HEK293 (cell line): ENCODE results near the gene CFAP20.
"Not testable (repeated sequence)": the region's sequence is repeated elsewhere in the genome, so short reads cannot be mapped to it uniquely, and the experiment has no call there.

Experiments used
- CTCF ChIA-PET: fragments of 350-600 bp; formaldehyde crosslinking; extraction: SDS; loops from one replicate; lab custom pipeline; 2021; ENCODE audit warnings: antibody characterized with exemption; lab: Yijun Ruan, JAX
- POLR2A ChIA-PET: fragments of 300-600 bp; formaldehyde crosslinking; extraction: SDS; loops from one replicate; lab custom pipeline; 2020; ENCODE audit warnings: antibody characterized with exemption, inconsistent platforms; lab: Yijun Ruan, JAX
- H3K27ac ChIP-seq: fragments of 200-500 bp; sonication (Bioruptor generic); 2 replicates; pipeline ENCODE4 v1.5.1; 2014; ENCODE audit warnings: low read depth, low read length, control low read depth, inconsistent platforms; ENCODE audit errors: extremely low read depth
- H3K36me3 ChIP-seq, 2 experiments: fragments of 200-500 bp in 1 of 2; sonication (Bioruptor generic) in 1 of 2; 1 replicate in 1 of 2; 2 replicates in 1 of 2; pipeline ENCODE4 v1.5.1; 2014 to 2017; ENCODE audit warnings: inconsistent platforms in 2 of 2, low read length in 2 of 2; ENCODE audit not compliant: control insufficient read depth in 2 of 2, insufficient read depth in 1 of 2
- H3K4me1 ChIP-seq: fragments of 200-500 bp; sonication (Bioruptor generic); 2 replicates; pipeline ENCODE4 v1.5.1; 2014; ENCODE audit warnings: mild to moderate bottlenecking, low read length, inconsistent platforms; ENCODE audit not compliant: control insufficient read depth, insufficient read depth
- H3K4me3 ChIP-seq: 2 replicates; pipeline ENCODE4 v1.5.1; 2011; ENCODE audit warnings: low read depth, mild to moderate bottlenecking, control low read depth, low read length, moderate library complexity
- H3K9me3 ChIP-seq: fragments of 200-500 bp; sonication (Bioruptor generic); 2 replicates; pipeline ENCODE4 v1.5.1; 2014; ENCODE audit warnings: low read depth, low read length, inconsistent platforms; ENCODE audit not compliant: control insufficient read depth, insufficient read depth
- EGR2 ChIP-seq: fragments of 450-650 bp; formaldehyde crosslinking; IDR thresholded peaks from 2 replicates; pipeline ENCODE4 v1.5.1; 2016; ENCODE audit warnings: low read depth, missing biosample characterization, missing genetic modification characterization
- GLIS1 ChIP-seq: fragments of 450-650 bp; formaldehyde crosslinking; IDR thresholded peaks from 2 replicates; pipeline ENCODE4 v1.5.1; 2016; ENCODE audit warnings: missing biosample characterization, missing genetic modification characterization
- KLF1 ChIP-seq: fragments of 450-650 bp; formaldehyde crosslinking; IDR thresholded peaks from 2 replicates; pipeline ENCODE4 v1.5.1; 2016; ENCODE audit warnings: missing biosample characterization, missing genetic modification characterization
- PATZ1 ChIP-seq: fragments of 450-650 bp; formaldehyde crosslinking; IDR thresholded peaks from 2 replicates; pipeline ENCODE4 v1.5.1; 2016; ENCODE audit warnings: missing biosample characterization, missing genetic modification characterization
- PBX3 ChIP-seq: sonication (generic); formaldehyde crosslinking; IDR thresholded peaks from 2 replicates; pipeline ENCODE4 v1.8.1; 2022; ENCODE audit warnings: mild to moderate bottlenecking, moderate library complexity, missing genetic modification reagents
- PRDM4 ChIP-seq: fragments of 450-650 bp; formaldehyde crosslinking; IDR thresholded peaks from 2 replicates; pipeline ENCODE4 v1.5.1; 2017; ENCODE audit warnings: missing biosample characterization, missing genetic modification characterization
- SP3 ChIP-seq: fragments of 450-650 bp; formaldehyde crosslinking; IDR thresholded peaks from 2 replicates; pipeline ENCODE4 v1.5.1; 2016; ENCODE audit warnings: missing biosample characterization, missing genetic modification characterization
- ZBTB17 ChIP-seq: fragments of 450-650 bp; formaldehyde crosslinking; IDR thresholded peaks from 2 replicates; pipeline ENCODE4 v1.5.1; 2016; ENCODE audit warnings: missing biosample characterization, missing genetic modification characterization
- ZBTB44 ChIP-seq: fragments of 450-650 bp; IDR thresholded peaks from 2 replicates; pipeline ENCODE4 v1.5.1; 2018; ENCODE audit warnings: missing biosample characterization, mild to moderate bottlenecking, missing genetic modification characterization
- ZFHX2 ChIP-seq: fragments of 450-650 bp; formaldehyde crosslinking; conservative IDR thresholded peaks from 2 replicates; pipeline ENCODE4 v1.5.1; 2016; ENCODE audit warnings: missing biosample characterization, missing genetic modification characterization
- ZNF121 ChIP-seq: fragments of 450-650 bp; formaldehyde crosslinking; IDR thresholded peaks from 2 replicates; pipeline ENCODE4 v1.5.1; 2016; ENCODE audit warnings: missing biosample characterization, missing genetic modification characterization
- ZNF157 ChIP-seq: fragments of 450-650 bp; formaldehyde crosslinking; IDR thresholded peaks from 2 replicates; pipeline ENCODE4 v1.5.1; 2016; ENCODE audit warnings: missing biosample characterization, missing genetic modification characterization
- ZNF2 ChIP-seq: fragments of 450-650 bp; formaldehyde crosslinking; IDR thresholded peaks from 2 replicates; pipeline ENCODE4 v1.5.1; 2016; ENCODE audit warnings: missing biosample characterization, missing genetic modification characterization
- ZNF239 ChIP-seq: fragments of 450-650 bp; formaldehyde crosslinking; IDR thresholded peaks from 2 replicates; pipeline ENCODE4 v1.5.1; 2016; ENCODE audit warnings: missing biosample characterization, missing genetic modification characterization
- ZNF335 ChIP-seq: fragments of 450-650 bp; formaldehyde crosslinking; conservative IDR thresholded peaks from 2 replicates; pipeline ENCODE4 v1.5.1; 2016; ENCODE audit warnings: missing biosample characterization, missing genetic modification characterization
- ZNF354C ChIP-seq: fragments of 450-650 bp; formaldehyde crosslinking; IDR thresholded peaks from 2 replicates; pipeline ENCODE4 v1.5.1; 2016; ENCODE audit warnings: missing biosample characterization, missing genetic modification characterization, low read depth, borderline replicate concordance
- ZNF394 ChIP-seq: fragments of 450-650 bp; formaldehyde crosslinking; IDR thresholded peaks from 2 replicates; pipeline ENCODE4 v1.5.1; 2016; ENCODE audit warnings: missing biosample characterization, missing genetic modification characterization, mild to moderate bottlenecking, moderate library complexity, borderline replicate concordance
- ZNF416 ChIP-seq: fragments of 450-650 bp; formaldehyde crosslinking; IDR thresholded peaks from 2 replicates; pipeline ENCODE4 v1.5.1; 2016; ENCODE audit warnings: missing biosample characterization, missing genetic modification characterization
- ZNF530 ChIP-seq: fragments of 450-650 bp; formaldehyde crosslinking; IDR thresholded peaks from 2 replicates; pipeline ENCODE4 v1.5.1; 2016; ENCODE audit warnings: low read depth, missing biosample characterization, missing genetic modification characterization
- ZNF544 ChIP-seq: fragments of 450-650 bp; formaldehyde crosslinking; IDR thresholded peaks from 2 replicates; pipeline ENCODE4 v1.5.0; 2017; ENCODE audit warnings: missing biosample characterization, missing genetic modification characterization
- ZNF558 ChIP-seq: fragments of 450-650 bp; formaldehyde crosslinking; IDR thresholded peaks from 2 replicates; pipeline ENCODE4 v1.5.1; 2016; ENCODE audit warnings: missing biosample characterization, missing genetic modification characterization
- ZNF610 ChIP-seq: fragments of 450-650 bp; formaldehyde crosslinking; IDR thresholded peaks from 2 replicates; pipeline ENCODE4 v1.5.1; 2016; ENCODE audit warnings: missing biosample characterization, missing genetic modification characterization, borderline replicate concordance

The CFAP20 gene

GRCh38 chr16:58096249-58096648 is 32.9 kb downstream of the CFAP20 start:
- TF ChIP-seq ZFHX2 (tag by site-specific recombination) = peak; percentile 50
- peak; percentile 36; the same call in 1 of the 2 replicates for TF ChIP-seq EGR2
- peak; percentile 73 for TF ChIP-seq KLF1 (tag by site-specific recombination)
- no peak for TF ChIP-seq GLIS1 (tag by site-specific recombination)
- TF ChIP-seq, all 188 proteins: peak for 3
- H3K36me3 ChIP-seq = no peaks in the 10 kb centered on the region
- POLR2A ChIA-PET = interaction anchor here (1.6 kb wide), 1 partner anchor 33 kb away, joined by 5 read pairs; the partner anchor contains the start of gene CFAP20
- H3K9me3 ChIP-seq = no peaks in the 10 kb centered on the region
- H3K4me1 ChIP-seq = no peaks in the 10 kb centered on the region
- H3K4me3 ChIP-seq = no peak overlapping the region
- H3K27ac ChIP-seq = no peak overlapping the region
- CTCF ChIA-PET = interaction anchor here (0.5 to 4.5 kb wide), 14 partner anchors 12 to 628 kb away, joined by 3 to 35 read pairs (median 6); no protein-coding TSS in a partner anchor

- H3K27ac ChIP-seq, H3K9me3 ChIP-seq, H3K4me1 ChIP-seq, POLR2A ChIA-PET, H3K36me3 ChIP-seq: not testable (repeated sequence)
- CTCF ChIA-PET = interaction anchor here (0.5 to 4.5 kb wide), 10 partner anchors 10 to 629 kb away, joined by 3 to 35 read pairs (median 5); no protein-coding TSS in a partner anchor
- peak; percentile 49; the same call in 1 of the 2 replicates for TF ChIP-seq ZNF121 (tag by site-specific recombination)
- TF ChIP-seq, all 188 proteins: peak for 1; not testable (repeated sequence) for 187
- H3K4me3 ChIP-seq = not testable (repeated sequence)
Observed at GRCh38 chr16:58095575-58095960, 33.6 kb downstream of the CFAP20 start.

GRCh38 chr16:58094791-58095574 is 34.2 kb downstream of the CFAP20 start:
- CTCF ChIA-PET = interaction anchor here (0.6 to 4.5 kb wide), 6 partner anchors 10 to 327 kb away, joined by 3 to 35 read pairs (median 5); no protein-coding TSS in a partner anchor
- POLR2A ChIA-PET = interaction anchor here (1.0 kb wide), 1 partner anchor 34 kb away, joined by 3 read pairs; the partner anchor contains the start of gene CFAP20

More at GRCh38 chr16:58094791-58095574, 34.2 kb downstream of the CFAP20 start:
- Histone ChIP-seq H3K9me3 (no peaks in the 10 kb centered on the region), H3K36me3 (no peaks in the 10 kb centered on the region), H3K4me3 (no peak overlapping the region), H3K27ac (no peak overlapping the region), H3K4me1 (no peaks in the 10 kb centered on the region)
- TF ChIP-seq ZNF610 (tag by site-specific recombination) = no peak
- TF ChIP-seq PRDM4 (tag by site-specific recombination) = no peak
- TF ChIP-seq PBX3 (CRISPR knock-in tag) = no peak
- TF ChIP-seq ZNF544 = no peak
- TF ChIP-seq ZNF2 = no peak
- TF ChIP-seq ZNF394 (tag by site-specific recombination) = no peak
- TF ChIP-seq ZNF530 (tag by site-specific recombination) = no peak
- TF ChIP-seq ZNF335 (tag by site-specific recombination) = no peak
- no peak for TF ChIP-seq ZNF239 (tag by site-specific recombination)
- no peak for TF ChIP-seq ZBTB44 (tag by site-specific recombination)
- TF ChIP-seq ZNF121 (tag by site-specific recombination) = no peak
- no peak for TF ChIP-seq ZNF558 (tag by site-specific recombination)
- TF ChIP-seq PATZ1 (tag by site-specific recombination) = no peak
- TF ChIP-seq ZNF354C = no peak
- TF ChIP-seq ZNF157 = no peak
- TF ChIP-seq ZNF416 = no peak
- TF ChIP-seq ZBTB17 (tag by site-specific recombination) = no peak
- TF ChIP-seq SP3 (tag by site-specific recombination) = no peak
